HEK293T (cell line): ENCODE results near the gene FAM163B.

Source experiments
- ARNT ChIP-seq: fragments of 450-650 bp; IDR thresholded peaks from 2 replicates; pipeline ENCODE4 v1.6.1; 2017; ENCODE audit warnings: mild to moderate bottlenecking
- FOXK2 ChIP-seq: fragments of 450-650 bp; IDR thresholded peaks from 2 replicates; pipeline ENCODE4 v1.6.1; 2016; ENCODE audit warnings: mild to moderate bottlenecking
- FOXM1 ChIP-seq: fragments of 450-650 bp; IDR thresholded peaks from 2 replicates; pipeline ENCODE4 v1.6.1; 2017; ENCODE audit warnings: mild to moderate bottlenecking, borderline replicate concordance
- SP1 ChIP-seq: fragments of 450-650 bp; IDR thresholded peaks from 2 replicates; pipeline ENCODE4 v1.6.1; 2017
- ZNF384 ChIP-seq: fragments of 450-650 bp; IDR thresholded peaks from 2 replicates; pipeline ENCODE4 v1.6.1; 2016

GRCh38 chr9:133638711-133639110 lies 29.5 kb upstream of the FAM163B start:
- TF ChIP-seq SP1 (no peak), FOXM1 (no peak), ZNF384 (no peak), FOXK2 (no peak), ARNT (no peak)
